GM19193 (cell line): ENCODE results near the gene MRM1.

Source experiments
- POLR2A ChIP-seq: IDR thresholded peaks from 4 replicates; pipeline ENCODE4 v1.6.1; 2011; ENCODE audit not compliant: insufficient read depth, insufficient read length; ENCODE audit errors: extremely low read depth

The MRM1 gene

DNA sequence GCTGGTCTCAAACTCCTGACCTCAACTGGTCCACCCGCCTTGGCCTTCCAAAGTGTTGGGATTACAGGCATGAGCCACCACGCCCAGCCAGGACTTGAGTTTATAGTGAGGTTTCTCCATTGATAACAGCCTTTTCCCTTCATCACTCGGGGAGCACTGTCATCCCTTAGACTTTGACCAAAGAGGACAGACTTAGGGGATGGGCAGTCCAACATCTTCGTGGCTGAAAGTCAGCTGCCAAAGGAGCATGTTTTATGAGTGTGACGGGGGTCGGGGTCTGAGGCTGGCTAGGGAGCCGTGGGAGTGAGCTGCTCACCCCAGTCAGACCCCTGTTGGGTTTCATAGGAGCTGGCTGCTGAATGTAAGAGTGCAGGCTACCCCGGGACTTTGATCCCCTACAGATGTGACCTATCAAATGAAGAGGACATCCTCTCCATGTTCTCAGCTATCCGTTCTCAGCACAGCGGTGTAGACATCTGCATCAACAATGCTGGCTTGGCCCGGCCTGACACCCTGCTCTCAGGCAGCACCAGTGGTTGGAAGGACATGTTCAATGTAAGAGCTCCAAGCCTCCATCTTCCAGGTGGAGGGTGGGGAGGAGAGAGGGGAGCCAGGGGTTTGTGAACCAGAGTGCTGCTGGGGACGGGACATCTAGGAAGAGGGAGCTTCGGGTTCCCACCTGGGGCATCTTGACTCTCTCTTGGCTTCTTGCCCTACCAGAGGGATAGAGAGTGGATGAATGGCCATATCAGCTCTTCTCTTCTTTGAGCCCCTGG lies 6.6 kb upstream of the MRM1 start:
- TF ChIP-seq POLR2A: no peak

DNA sequence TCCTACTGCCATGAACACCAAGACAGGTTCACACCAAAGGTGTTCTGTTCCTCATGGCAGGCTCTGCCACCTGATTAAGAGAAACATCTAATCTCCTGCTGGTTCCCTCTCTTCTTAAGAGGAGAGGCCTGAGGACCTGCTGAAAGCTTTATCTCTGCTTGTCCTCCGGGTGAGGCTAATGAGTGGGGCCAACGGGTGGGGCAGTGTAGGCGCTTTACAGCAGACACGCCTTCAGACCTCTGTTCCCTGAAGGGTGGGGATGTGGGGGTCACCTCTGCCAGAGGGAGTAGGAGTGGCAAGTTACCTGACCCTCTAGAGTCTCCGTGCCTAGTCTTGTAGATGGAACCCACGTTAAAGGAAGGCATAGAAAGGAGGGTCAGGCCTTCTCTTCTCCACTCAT lies 4.2 kb upstream of the MRM1 start:
- no peak for TF ChIP-seq POLR2A

DNA sequence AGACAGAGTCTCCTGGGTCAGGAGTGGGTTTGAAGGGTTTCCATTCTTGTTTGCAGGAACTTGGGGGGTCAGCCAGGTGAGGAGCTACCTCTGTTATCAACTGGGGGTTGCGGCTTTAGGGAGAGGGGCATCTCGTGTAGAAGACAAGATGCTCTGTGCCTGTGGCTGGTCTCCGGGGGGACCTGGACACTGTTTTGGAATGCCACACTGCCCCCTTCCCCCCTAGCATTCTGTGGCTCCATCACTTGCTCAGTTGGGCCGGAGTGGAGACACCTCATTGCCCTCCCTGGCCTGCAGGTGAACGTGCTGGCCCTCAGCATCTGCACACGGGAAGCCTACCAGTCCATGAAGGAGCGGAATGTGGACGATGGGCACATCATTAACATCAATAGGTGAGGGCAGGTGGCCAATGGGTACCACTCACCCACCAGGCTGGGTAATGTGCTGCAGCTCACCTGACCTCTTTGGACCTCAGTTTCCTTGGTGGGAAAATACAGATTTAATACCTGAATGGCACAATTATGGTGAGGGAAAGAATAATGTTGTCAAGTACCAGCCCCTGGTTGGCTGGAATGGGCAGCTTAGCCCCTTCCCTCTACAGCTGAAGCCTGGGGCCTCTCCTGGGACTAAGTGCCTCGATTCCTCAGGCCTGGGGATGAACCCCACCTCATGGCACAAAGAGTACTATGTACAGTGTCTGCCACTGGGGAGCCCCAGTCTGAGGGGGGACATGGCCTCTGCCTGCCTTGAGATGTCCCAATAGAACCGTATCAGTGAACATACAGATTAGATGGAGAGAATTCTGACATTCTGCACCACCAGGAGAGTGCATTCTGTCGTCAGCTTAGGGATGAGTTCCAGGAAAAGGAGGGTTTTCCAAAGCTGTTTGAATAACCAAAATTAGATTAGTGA lies 3.3 kb upstream of the MRM1 start:
- TF ChIP-seq POLR2A: no peak

DNA sequence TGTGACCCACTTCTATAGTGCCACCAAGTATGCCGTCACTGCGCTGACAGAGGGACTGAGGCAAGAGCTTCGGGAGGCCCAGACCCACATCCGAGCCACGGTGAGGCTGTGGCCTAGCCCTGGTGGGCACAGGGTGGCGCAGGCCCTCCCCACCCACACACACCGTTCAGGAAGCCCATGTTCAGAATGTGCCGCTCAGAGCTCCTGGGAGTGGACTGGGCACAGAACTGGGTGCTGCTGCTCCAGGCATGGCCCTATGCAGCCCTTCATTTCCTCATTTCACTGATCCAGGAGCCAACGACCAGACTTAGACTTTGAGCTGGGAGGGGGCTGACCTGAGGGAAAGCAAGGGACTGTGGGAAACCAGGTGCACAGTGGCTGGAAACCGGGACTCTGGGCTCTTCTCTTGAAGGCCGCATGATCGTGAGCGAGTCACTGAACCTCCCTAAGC lies 2.4 kb upstream of the MRM1 start:
- TF ChIP-seq POLR2A: no peak

DNA sequence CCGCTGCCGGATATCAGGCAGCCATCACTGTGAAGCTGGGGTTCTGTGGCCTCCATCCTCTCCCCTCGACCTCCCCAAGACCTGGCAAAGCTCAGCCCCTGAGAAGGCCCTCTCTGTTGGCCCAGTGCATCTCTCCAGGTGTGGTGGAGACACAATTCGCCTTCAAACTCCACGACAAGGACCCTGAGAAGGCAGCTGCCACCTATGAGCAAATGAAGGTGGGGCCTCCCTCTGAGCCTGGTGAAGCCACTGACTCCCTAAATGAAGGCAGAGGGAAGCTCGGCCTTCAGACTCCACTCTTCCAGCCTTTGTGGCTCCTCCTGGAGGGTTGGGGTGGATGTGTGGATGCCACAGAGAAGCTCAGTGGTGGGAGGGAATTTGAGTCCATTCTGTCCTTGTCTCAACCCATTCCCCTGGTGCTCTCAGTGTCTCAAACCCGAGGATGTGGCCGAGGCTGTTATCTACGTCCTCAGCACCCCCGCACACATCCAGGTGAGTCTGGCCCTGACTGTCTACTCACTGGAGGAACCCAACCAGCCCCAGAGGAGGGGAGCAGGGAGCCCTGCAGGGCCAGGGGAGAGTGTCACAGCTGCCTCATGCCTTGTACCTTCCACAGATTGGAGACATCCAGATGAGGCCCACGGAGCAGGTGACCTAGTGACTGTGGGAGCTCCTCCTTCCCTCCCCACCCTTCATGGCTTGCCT lies 1.7 kb upstream of the MRM1 start:
- no peak for TF ChIP-seq POLR2A

DNA sequence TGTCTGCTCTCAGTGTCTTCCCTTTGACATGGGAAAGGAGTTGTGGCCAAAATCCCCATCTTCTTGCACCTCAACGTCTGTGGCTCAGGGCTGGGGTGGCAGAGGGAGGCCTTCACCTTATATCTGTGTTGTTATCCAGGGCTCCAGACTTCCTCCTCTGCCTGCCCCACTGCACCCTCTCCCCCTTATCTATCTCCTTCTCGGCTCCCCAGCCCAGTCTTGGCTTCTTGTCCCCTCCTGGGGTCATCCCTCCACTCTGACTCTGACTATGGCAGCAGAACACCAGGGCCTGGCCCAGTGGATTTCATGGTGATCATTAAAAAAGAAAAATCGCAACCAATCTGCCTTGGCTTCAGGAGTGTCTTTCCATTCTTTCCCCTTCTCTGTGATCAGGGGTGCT lies 918 bp upstream of the MRM1 start:
- TF ChIP-seq POLR2A: no peak

DNA sequence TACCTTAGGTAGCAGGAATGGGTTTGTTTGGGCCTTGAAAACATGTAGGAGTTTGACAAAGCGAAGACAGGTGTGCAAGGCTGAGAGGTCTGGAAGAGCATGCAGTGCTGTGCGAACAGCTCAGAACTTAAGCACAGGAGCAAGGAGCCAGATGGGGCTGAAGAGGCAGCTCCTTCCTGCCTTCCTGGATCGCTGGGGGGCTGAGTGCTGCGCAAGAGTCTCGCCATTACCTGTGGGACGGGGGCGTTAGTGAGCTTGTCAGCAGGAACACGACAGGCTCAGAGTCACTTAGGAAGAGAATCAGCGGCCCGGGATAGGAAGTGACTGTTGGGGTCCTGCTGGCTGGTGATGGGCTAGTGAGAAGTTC lies 464 bp upstream of the MRM1 start:
- TF ChIP-seq POLR2A: no peak

DNA sequence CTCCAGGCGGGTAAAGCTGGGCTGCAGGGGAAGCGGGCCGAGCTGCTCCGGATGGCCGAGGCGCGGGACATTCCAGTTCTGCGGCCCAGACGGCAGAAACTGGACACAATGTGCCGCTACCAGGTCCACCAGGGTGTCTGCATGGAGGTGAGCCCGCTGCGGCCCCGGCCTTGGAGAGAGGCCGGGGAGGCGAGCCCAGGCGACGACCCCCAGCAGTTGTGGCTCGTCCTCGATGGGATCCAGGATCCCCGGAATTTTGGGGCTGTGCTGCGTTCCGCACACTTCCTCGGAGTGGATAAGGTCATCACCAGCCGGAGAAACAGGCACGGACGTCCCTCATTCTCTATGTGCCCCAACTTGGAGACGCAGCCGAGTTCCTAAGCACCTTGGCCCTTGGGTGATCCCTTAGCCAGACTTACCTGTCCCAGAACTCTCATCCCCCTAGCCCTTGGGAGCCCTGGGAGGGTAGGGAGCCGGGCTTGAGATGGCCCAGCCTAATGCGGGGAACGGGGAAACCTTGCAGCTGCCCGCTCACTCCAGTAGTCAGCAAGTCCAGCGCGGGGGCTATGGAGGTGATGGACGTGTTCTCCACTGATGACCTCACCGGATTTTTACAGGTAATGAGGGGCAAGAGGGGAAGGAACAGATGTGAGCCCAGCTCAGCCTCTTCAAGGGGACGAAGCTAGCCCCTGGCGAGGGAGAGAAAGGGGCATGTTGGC lies 806 bp downstream of the MRM1 start:
- no peak for TF ChIP-seq POLR2A

DNA sequence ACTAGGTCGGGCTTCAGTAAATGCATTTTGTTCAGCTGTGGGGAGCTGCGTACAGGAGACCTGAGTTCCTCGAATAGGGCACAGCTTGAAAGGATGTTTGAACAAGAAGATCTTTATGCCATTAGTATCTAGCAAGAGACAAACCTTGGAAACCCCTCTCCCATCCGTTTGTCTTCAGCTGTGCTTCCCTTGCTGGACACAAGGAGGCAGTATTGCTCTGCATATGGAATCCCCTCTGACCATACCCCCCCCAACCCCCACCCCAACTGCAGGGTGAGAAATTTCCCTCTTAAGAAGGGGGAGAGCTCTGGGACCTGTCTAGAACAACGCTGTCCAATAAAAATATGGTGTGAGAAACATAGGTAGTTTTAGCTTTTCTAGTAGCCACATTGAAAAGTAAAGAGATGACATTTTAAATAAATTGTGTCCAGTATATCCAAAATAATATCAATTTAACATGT lies 1.6 kb downstream of the MRM1 start:
- no peak for TF ChIP-seq POLR2A

DNA sequence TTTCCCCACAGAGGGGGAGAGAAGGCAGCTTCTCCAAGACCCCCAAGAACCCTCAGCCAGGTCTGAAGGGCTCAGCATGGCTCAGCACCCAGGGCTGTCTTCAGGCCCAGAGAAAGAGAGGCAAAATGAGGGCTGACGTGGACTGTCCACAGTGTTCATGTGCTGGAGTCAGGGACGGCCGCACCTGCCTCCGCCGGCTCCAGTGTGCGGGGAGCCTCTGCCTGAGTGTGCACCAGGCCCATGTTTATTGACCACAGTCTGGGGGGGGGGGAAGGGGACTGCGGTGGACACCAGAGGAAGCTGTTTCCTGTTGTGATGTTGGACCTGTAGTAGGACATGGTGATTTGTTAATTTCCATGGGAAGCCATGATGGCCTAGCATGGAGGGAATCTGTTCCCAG lies 6.9 kb downstream of the MRM1 start:
- no peak for TF ChIP-seq POLR2A

DNA sequence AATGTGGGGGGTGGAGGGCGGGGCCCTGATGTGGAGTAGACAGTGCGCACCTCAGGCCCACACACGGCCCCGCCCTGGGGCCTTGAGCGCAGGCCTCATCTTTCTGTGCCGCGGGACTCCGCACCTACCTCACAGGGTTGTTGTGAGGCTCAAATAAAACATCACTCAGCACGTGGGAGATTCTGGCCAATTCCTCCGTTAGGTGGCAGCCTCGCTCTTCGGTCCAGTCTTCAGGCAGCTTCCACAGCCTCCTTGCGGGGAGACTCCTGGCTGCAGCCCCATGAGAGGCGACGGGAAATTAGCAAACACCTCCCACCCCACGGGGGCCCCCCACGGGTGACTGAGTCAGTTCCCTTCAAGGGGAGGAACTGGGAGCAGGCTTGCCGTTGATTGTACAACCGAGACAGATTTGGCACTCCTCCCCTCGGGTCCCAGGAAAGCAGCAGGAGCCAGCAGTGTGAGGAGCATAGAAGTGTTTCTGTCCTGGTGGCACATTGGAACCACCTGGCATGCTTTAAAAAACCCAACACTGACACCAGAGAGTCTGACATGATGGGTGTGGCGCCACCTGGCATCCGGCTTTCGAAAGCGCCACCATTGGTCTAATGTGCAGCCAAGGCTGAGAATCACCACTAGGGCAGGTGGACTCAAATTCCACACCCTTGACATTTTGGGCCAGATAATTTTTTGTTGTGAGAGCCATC lies 7.6 kb downstream of the MRM1 start:
- TF ChIP-seq POLR2A: no peak

DNA sequence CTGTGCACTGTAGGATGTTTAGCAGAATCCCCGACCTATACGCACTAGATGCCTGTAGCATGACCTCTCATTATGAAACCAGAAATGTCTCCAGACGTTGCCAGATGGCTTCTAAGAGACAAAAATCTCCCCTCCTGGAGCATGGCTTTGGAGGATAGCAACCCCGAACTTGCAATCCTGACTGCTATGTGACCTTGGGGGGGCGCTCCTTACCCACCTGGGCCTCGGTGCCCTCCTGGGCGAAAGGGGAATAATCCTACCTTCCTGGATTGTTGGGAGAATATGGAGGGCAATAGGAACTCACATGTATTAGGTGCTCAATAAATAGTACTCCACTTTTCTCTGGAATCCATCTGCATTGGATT lies 8.1 kb downstream of the MRM1 start:
- no peak for TF ChIP-seq POLR2A

DNA sequence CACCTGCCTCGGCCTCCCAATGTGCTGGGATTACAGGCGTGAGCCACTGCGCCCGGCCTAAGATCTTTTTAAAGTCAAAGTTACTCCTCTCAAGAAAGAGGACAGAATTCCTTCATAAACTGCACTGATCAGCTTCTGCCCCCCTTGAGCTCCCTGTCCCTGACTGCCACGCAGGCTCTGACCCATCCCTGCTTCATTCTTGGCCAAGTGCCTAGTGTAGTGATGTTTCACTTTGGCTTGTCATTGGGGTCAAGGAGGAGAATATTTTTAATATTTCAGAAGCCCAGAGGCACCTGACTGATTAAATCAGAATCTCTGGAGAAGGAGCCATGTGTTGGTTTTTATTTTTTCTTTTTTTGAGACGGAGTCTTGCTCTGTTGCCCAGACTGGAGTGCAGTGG lies 9.1 kb downstream of the MRM1 start:
- no peak for TF ChIP-seq POLR2A

DNA sequence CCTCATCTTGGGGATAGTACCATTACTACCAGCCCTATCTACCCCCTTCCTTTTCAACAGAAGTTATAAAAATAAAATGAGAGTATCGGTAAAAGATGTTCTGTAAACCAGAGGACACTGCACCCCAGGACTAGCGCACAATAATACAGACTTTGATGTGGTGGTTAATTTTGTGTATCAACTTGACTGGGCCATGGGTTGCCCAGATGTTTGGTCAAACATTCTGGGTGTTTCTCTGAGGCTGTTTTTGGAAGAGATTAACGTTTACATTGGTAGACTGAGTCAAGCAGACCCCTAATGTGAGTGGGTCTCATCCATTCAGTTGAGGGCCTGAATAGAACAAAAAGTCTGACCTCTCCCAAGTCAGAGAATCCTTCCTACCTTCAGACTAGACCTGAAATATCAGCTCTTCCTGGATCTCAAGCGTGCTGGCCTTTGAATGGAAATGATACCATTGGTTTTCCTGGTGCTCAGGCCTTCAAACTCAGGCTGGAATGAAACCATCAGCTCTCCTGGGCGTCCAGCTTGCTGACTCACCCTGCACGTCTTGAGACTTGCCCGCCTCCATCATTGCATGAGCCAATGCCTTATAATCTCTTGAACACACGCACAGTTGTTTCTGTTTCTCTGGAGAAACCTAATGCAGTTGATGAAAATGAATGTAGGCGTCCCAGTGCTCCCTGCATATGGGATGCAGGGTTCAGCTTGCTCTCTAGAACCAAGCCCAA lies 10.1 kb downstream of the MRM1 start:
- TF ChIP-seq POLR2A: no peak

DNA sequence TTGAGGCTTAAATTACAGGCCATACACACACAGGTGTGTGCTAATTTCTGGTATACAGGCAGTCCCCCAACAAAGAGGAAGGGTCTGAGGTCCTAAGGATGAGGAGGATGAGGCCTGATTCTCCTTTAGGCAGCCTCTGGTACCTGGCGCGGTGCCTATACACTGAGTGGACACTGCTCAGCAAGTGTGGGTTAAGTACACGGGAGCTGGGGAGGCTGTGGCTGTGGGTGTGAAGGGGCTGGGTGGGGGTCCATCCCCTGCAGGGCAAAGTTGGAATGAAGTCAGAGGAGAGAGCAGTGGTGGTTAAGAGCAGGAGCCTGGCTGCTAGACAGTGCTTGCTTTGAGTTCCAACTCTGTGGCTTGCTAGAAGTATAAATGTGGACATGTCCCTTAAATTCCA lies 10.9 kb downstream of the MRM1 start:
- no peak for TF ChIP-seq POLR2A
